Lower leg skin (tissue), 4 donors: ENCODE data around the gene ZC3H12C. TPM values are rescaled to one million over a fixed set of nuclear protein-coding genes. Genes with fewer than 3 reads are reported as not detected.
A peak's percentile ranks its signal among the peaks of the same experiment; 100 is the strongest.
"Not testable (repeated sequence)": the region's sequence is repeated elsewhere in the genome, so short reads cannot be mapped to it uniquely, and the experiment has no call there.

Source experiments
- DNase-seq, 2 donors: peaks; one replicate each; pipeline ENCODE4 v3.0.0-alpha.2; 2019; ENCODE audit warnings: low spot score in 2 of 2
- H3K4me3 ChIP-seq: fragments of 200-600 bp; sonication (generic); 2 replicates; pipeline ENCODE4 v1.5.1; 2017; ENCODE audit warnings: mild to moderate bottlenecking, low read depth; ENCODE audit not compliant: poor library complexity, severe bottlenecking
- CTCF ChIP-seq, 3 donors: fragments of 450-650 bp; IDR thresholded peaks; one replicate each; pipeline ENCODE4 v1.5.1; 2016; ENCODE audit warnings: antibody characterized with exemption in 3 of 3, mild to moderate bottlenecking in 3 of 3, moderate library complexity in 2 of 3
- POLR2A ChIP-seq, 2 donors: fragments of 450-650 bp; IDR thresholded peaks; one replicate each; pipeline ENCODE4 v1.6.1; 2016 to 2017; ENCODE audit warnings: antibody characterized with exemption in 2 of 2, mild to moderate bottlenecking in 1 of 2, moderate library complexity in 1 of 2
- whole genome bisulfite sequencing, 2 donors: methylation state at CpG; one replicate each; pipeline ENCODE4 v1.1.5; 2018; 5-methylcytosine and 5-hydroxymethylcytosine counted together
- intact Hi-C: fragments of 100-400 bp; cut with DNase I; formaldehyde crosslinking; loops from one replicate; pipeline ENCODE4 v1.15.0; 2023; ENCODE audit warnings: low total_unique reads
- total RNA-seq, 4 donors: library from RNA; depleted of rRNA; stranded (reverse); fragments of >200 nt; gene quantifications; one replicate each; pipeline ENCODE4 v1.1.0, GENCODE V29; 2016

Gene ZC3H12C
- total RNA-seq, 4 donors from 2014 or later, result 13.7 to 22.6 (median 14.6) TPM

DNA sequence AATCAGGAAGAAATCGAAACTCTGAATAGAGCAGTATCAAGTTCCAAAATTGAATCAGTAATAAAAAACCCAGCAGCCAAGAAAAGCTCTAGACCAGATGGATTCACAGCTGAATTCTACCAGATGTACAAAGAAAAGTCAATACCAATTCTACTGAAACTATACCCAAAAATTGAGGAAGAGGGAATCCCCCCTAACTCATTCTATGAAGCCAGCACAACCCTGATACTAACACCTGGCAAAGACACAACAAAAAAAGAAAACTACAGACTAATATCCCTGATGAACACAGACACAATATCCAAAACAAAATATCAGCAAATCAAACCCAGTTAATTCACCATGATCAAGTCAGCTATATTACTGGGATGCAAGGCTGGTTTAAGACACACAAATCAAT lies 97.7 kb downstream of the ZC3H12C start:
- intact Hi-C loops, result no loop called here
- DNase-seq, result no peak
- 58 to 75% methylated on average over 1 of the region's 1 CpG for WGBS, 2 donors
- no peak overlapping the region for H3K4me3 ChIP-seq
- no peak for TF ChIP-seq POLR2A (IDR thresholded peaks at IDR 0.05)

DNA sequence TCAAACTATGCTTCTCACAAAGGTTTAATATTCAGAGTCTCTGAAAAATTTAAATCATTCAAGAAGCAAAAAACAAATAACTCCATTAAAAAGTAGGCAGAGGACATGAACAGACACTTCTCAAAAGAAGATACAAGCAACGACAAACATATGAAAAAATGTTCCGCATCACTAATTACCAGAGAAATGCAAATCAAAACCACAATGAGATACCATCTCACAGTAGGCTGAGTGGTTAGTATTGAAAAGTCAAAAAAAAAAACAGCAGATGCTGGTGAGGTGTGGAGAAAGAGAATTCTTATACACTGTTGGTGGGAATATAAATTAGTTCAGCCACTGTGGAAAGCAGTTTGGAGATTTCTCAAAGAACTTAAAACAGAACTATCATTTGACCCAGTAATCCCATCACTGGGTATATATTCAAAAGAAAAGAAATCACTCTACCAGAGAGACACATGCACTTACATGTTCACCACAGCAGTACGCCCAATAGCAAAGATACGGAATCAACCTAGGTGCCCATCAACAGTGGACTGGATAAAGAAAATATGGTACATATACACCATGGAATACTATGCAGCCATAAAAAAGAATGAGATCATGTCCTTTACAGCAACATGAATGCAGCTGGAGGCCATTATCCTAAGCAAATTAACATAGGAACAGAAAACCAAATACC lies 99.6 kb downstream of the ZC3H12C start:
- H3K4me3 ChIP-seq, intact Hi-C loops, DNase-seq: not testable (repeated sequence)
- WGBS, 2 donors, result 76 to 84% methylated on average over 4 of the region's 4 CpGs

- 78 to 80% methylated on average over 10 of the region's 10 CpGs for WGBS, 2 donors
- peak in 1 of 2 donors; percentile 42 for DNase-seq
- H3K4me3 ChIP-seq, intact Hi-C loops: not testable (repeated sequence)
Observed at GRCh38 chr11:110194211-110194766, 101.1 kb downstream of the ZC3H12C start.

DNA sequence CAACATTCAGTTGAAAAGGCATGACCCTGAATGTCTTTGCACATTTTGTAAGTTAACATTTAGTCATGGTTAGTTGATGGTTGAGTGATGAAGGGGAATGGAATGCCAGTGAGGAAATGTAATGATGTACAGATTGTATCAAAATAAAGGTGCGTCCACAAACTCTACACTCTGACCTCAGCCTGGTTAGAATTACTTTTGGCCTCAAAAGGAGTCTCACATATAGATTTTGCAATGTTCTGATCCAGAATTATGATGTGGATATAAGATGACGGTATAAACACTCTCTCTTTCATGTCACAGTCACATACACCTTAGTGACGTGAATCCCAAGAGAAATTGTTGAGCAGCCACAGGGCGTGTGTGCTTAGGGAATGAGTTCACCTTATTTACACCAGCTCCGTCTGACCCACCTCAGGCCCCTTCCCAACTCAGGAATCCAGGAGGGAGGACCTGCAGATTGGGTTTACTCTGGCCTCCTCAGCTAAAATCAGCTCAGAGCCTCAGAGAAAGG lies 103.1 kb downstream of the ZC3H12C start:
- WGBS, 2 donors, result 84 to 86% methylated on average over 5 of the region's 5 CpGs
- intact Hi-C loops, result loop anchor here (5.0 kb wide), 1 partner anchor 241 kb away; no protein-coding TSS in a partner anchor
- peak in 1 of 2 donors; percentile 48 for DNase-seq
- H3K4me3 ChIP-seq, result no peak overlapping the region
- TF ChIP-seq CTCF (IDR thresholded peaks at IDR 0.05) (no peak), POLR2A (IDR thresholded peaks at IDR 0.05) (no peak)

DNA sequence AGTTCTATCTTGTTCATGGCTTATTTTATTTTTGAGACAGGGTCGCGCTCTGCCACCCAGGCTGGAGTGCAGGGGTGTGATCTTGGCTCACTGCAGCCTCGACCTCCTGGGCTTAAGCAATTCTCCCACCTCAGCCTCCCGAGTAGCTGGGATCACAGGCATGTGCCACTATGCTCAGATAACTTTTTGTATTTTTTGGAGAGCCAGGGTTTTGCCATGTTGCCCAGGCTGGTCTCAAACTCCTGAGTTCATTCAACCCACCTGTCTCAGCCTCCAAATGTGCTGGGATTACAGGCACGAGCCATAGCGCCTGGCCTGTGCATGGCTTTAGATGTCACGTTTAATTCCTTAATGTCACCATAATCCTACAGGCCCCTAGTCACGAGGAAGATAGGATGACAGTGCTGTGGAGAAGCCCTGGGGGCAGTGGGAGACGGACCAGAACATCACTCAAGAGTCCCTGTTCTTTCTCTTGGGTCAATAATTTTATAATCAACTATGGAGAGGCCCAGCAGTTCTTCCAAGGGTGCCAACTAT lies 103.8 kb downstream of the ZC3H12C start:
- intact Hi-C loops, result loop anchor here (5.0 kb wide), 1 partner anchor 240 kb away; no protein-coding TSS in a partner anchor
- no peak overlapping the region for H3K4me3 ChIP-seq
- no peak for TF ChIP-seq CTCF (IDR thresholded peaks at IDR 0.05)
- no peak for TF ChIP-seq POLR2A (IDR thresholded peaks at IDR 0.05)
- WGBS, 2 donors, result 79 to 87% methylated on average over 9 of the region's 9 CpGs
- DNase-seq, result peak in 1 of 2 donors; percentile 40

DNA sequence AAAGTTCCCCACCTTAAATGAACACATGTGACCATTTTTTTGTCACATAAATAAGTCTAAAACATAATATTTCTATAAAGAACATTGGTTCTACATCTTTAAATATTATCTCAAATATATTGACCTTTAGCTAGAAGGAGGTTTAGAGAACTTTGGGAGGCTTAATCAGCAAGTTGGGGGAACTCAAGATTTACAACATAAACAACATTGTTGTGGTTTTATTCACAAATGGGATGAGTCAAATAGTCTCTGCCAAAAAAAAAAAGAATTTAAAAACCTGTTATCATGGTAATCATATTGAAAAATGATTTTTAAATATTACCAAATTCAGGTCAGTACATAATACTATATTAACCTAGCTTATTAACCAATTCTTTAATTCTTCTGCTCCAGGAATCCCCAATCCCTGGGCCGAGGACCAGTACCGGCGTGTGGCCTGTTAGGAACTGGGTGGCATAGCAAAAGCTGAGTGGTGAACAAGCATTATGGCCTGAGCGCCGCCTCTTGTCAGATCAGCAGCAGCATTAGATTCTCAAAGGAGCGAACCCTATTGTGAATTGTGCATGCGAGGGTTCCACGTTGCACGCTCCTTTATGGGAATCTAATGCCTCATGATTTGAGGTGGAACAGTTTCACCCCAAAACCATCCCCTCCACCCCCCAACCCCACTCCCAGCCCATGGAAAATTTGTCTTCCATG lies 105.0 kb downstream of the ZC3H12C start:
- 95% methylated on average over 9 of the region's 9 CpGs for WGBS, 2 donors
- intact Hi-C loops, result loop anchor here (5.0 kb wide), 1 partner anchor 239 kb away; no protein-coding TSS in a partner anchor
- H3K4me3 ChIP-seq, result no peak overlapping the region
- TF ChIP-seq CTCF (IDR thresholded peaks at IDR 0.05) (no peak), POLR2A (IDR thresholded peaks at IDR 0.05) (no peak)
- DNase-seq, result peak in 1 of 2 donors; percentile 36
